ENCODE measurements around the gene UBE2E1. TPM values are rescaled to one million over a fixed set of nuclear protein-coding genes. Genes with fewer than 3 reads are reported as not detected.

UBE2E1 gene
- total and polyA plus RNA-seq, 2 of the 4 experiments (the other 2 are of a cell fraction) = 54.1 to 91.6 TPM

- Histone ChIP-seq H3K23ac (ENCODE audit: low read depth, low read length) (no peak overlapping the region), H2BK120ac (ENCODE audit: low read depth, low read length) (no peak overlapping the region), H3K9ac (ENCODE audit: low read depth, low read length) (no peak overlapping the region), H4K5ac (ENCODE audit: low read depth, low read length) (no peak overlapping the region), H3K18ac (ENCODE audit: low read depth, low read length) (no peak overlapping the region), H3K4me2 (ENCODE audit: low read depth, low read length) (no peak overlapping the region), H3K36me3 (ENCODE audit: control insufficient read depth, insufficient read depth, low read length) (no peaks in the 10 kb centered on the region), H2AFZ (replicated peaks; ENCODE audit: low read length, poor library complexity) (no peak overlapping the region), H2BK15ac (ENCODE audit: low read depth, low read length) (no peak overlapping the region), H3K79me1 (ENCODE audit: low read depth in 1 of 2, low read length in 2 of 2) (no peaks in the 10 kb centered on the region), H4K91ac (ENCODE audit: insufficient read depth, low read depth, low read length) (no peak overlapping the region), H3K4me3 (ENCODE audit: insufficient read depth, low read depth, low read length) (no peak overlapping the region), H3K4ac (ENCODE audit: low read depth, low read length) (no peak overlapping the region), H2BK5ac (ENCODE audit: low read depth, low read length, poor library complexity, severe bottlenecking) (no peak overlapping the region), H2BK20ac (ENCODE audit: low read depth, low read length) (no peak overlapping the region), H2AK9ac (replicated peaks; ENCODE audit: low read depth, low read length, poor library complexity) (no peak overlapping the region), H3K4me1 (ENCODE audit: control insufficient read depth, insufficient read depth, low read length) (peaks cover 8% of the 10 kb centered on the region), H4K20me1 (ENCODE audit: insufficient read depth, low read length) (no peaks in the 10 kb centered on the region), H3K9me1 (ENCODE audit: insufficient read depth, low read length) (no peaks in the 10 kb centered on the region), H3K56ac (ENCODE audit: extremely low read depth, insufficient read depth, low read length) (no peak overlapping the region), H3K27ac (ENCODE audit: insufficient read depth, low read length) (no peak overlapping the region), H3K14ac (replicated peaks; ENCODE audit: low read depth, low read length) (no peak overlapping the region), H3K27me3 (ENCODE audit: control insufficient read depth, insufficient read depth, low read length) (peaks cover 18% of the 10 kb centered on the region), H4K8ac (ENCODE audit: low read depth in 2 of 2, low read length in 2 of 2) (no peak overlapping the region), H2AK5ac (ENCODE audit: low read depth, low read length) (no peak overlapping the region), H3K9me3 (ENCODE audit: control insufficient read depth, insufficient read depth, low read length) (peaks cover 2% of the 10 kb centered on the region; the same call in 1 of the 2 replicates)
- no TSS peak for BruUV-seq (replicated peaks)
- ChIA-PET CTCF (no interaction called here), POLR2A (ENCODE audit: unreplicated experiment) (interaction anchor here (0.6 kb wide), 2 partner anchors 105 to 169 kb away, joined by 4 to 12 read pairs; no protein-coding TSS in a partner anchor)
- WGBS, 2 experiments (ENCODE audit: extremely low coverage in 2 of 2, insufficient read length in 1 of 2) = no CpG with 5 or more reads among the region's 1 CpG
- DNase-seq = no peak
- in situ Hi-C loops (cut with MboI; ENCODE audit: low sequenced_read_pairs) (no loop called here), dilution Hi-C loops (cut with HindIII; ENCODE audit: low sequenced_read_pairs, unreplicated experiment) (no loop called here), intact Hi-C loops (cut with micrococcal nuclease) (no loop called here)
- ATAC-seq (ENCODE audit: low read depth) = no peak
- no peak for TF ChIP-seq POLR2A (IDR thresholded peaks at IDR 0.05; ENCODE audit: low read depth, low read length)
- no peak for TF ChIP-seq RAD21 (IDR thresholded peaks at IDR 0.05; ENCODE audit: low read length)
- TF ChIP-seq CEBPB (IDR thresholded peaks at IDR 0.05; ENCODE audit: low read depth, low read length) = no peak
- no peak for TF ChIP-seq ELK1 (IDR thresholded peaks at IDR 0.05; ENCODE audit: borderline replicate concordance, low read depth, low read length)
- no peak for TF ChIP-seq FOS (IDR thresholded peaks at IDR 0.05; ENCODE audit: low read depth, low read length)
- TF ChIP-seq BHLHE40 (IDR thresholded peaks at IDR 0.05; ENCODE audit: low read depth, low read length) = no peak
- TF ChIP-seq RCOR1 (IDR thresholded peaks at IDR 0.05; ENCODE audit: insufficient replicate concordance, low read length) = no peak
Measured at GRCh38 chr3:23781051-23781450, 24.7 kb upstream of the UBE2E1 start.
